ENCODE data around the gene NBR1. TPM values are rescaled to one million over a fixed set of nuclear protein-coding genes. Genes with fewer than 3 reads are reported as not detected.

The NBR1 gene
- total RNA-seq, 4 donors from 2014 or later: 135 to 162 (median 145) TPM

Other genes with a start within 250 kb of the NBR1 start
- 10 to 100 TPM; 21.4 to 30.1 (median 26.5) TPM for gene AARSD1, start 206.8 kb upstream of the NBR1 start, total RNA-seq
- 10 to 100 TPM; 29.1 to 68.3 (median 31.0) TPM for gene PTGES3L, start 191.1 kb upstream of the NBR1 start, total RNA-seq
- gene RUNDC1, start 190.6 kb upstream of the NBR1 start, total RNA-seq: 10 to 100 TPM; 13.8 to 19.8 (median 16.4) TPM
- gene RPL27, start 172.8 kb upstream of the NBR1 start, total RNA-seq: 1,000 to 10,000 TPM in 2 of 4 donors, 100 to 1,000 TPM in 2; 800 to 1,300 (median 1,077) TPM
- 10 to 100 TPM in 1 of 4 donors, 1 to 10 TPM in 3; 1.3 to 11.0 (median 4.0) TPM for gene IFI35, start 164.4 kb upstream of the NBR1 start, total RNA-seq
- 10 to 100 TPM; 18.0 to 49.5 (median 35.8) TPM for gene VAT1, start 148.8 kb upstream of the NBR1 start, total RNA-seq
- under 1 TPM in 3 of 4 donors, not detected in 1; 0.04 to 0.10 (median 0.10) TPM for gene RND2, start 146.0 kb upstream of the NBR1 start, total RNA-seq
- gene BRCA1, start 45.9 kb upstream of the NBR1 start, total RNA-seq: 1 to 10 TPM; 2.8 to 4.8 (median 4.0) TPM
- 1 to 10 TPM in 3 of 4 donors, under 1 TPM in 1; 0.32 to 5.6 (median 2.5) TPM for gene TMEM106A, start 40.7 kb downstream of the NBR1 start, total RNA-seq
- gene CCDC200, start 57.4 kb downstream of the NBR1 start, total RNA-seq: not detected
- gene RNU2-1, start 62.8 kb downstream of the NBR1 start, total RNA-seq: not detected
- gene ARL4D, start 227.8 kb downstream of the NBR1 start, total RNA-seq: 1 to 10 TPM in 3 of 4 donors, under 1 TPM in 1; 0.17 to 2.0 (median 1.3) TPM